ENCODE results near the gene TMEM254. TPM values are rescaled to one million over a fixed set of nuclear protein-coding genes. Genes with fewer than 3 reads are reported as not detected.
"Not testable (repeated sequence)": the region's sequence is repeated elsewhere in the genome, so short reads cannot be mapped to it uniquely, and the experiment has no call there.

TMEM254 gene, protein sequence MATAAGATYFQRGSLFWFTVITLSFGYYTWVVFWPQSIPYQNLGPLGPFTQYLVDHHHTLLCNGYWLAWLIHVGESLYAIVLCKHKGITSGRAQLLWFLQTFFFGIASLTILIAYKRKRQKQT
- 6.1 TPM for total RNA-seq

DNA sequence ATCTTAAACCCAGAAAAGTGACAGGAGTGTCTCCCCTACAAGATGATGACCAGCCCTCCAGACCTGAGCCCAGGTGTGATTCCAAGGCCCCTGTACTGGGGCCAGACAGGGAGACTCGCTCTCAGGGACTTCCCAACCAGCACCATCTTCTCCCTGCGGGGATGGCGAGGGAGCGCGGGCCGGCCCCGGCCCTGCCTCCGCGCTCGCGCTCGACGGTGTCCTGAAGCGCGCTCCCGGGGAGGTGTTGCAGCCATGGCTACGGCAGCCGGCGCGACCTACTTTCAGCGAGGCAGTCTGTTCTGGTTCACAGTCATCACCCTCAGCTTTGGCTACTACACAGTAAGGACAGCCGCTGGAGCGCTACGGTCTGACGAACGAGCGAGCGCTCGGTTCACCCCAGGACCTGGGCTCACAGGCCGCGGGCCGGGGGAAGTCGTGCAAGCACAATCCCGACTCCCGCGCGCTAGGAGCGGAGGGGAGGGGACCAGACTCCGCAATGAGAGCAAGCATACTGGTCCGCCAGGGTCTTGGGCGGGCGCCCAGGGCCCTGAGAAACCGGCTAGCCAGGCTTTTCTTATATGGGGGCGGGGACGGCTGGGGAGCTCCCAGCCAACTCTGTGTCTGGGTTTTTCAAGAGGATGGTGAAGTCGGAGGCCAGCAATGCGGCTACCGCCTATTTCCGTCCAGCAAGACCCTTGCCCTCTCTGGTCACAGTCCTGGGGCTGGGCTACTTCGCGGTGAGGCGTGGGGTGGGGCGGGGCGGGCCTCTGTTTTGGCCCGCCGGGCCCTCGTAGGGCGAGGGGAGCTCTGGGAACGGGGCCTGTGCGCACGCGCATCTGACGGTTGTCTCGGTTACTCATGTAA is at the start of gene TMEM254:
Gene TMEM254 (plus strand): TSS at position 218 of the 864 bp plus-strand sequence. CDS start 35 bp downstream, at position 253.
- FAIRE-seq = no peak
- DNase-seq (ENCODE audit: low spot score in 2 of 2) = peak; percentile 81 to 82

GRCh38 chr10:80029205-80029604 is 49.3 kb upstream of the TMEM254 start:
- FAIRE-seq; DNase-seq (ENCODE audit: low spot score in 2 of 2): not testable (repeated sequence)

DNA sequence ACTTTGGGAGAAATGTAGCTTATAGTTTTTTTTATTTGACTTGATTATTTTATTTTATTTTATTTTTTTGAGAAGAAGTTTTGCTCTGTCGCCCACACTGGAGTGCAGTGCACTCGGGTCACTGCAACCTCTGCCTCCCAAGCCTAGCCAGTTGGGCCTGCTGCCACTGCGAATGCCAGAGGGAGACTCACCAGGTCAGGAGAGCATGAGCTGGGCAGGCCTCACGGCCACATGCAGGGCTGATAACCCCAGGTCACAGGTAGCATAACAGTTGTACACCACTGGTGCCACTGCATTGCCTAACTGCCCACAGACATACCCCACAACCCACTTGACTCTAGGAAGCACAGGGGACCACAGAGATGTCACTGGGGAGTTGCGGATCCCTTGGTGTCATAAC is 48.6 kb upstream of the TMEM254 start:
- DNase-seq (ENCODE audit: low spot score in 2 of 2); FAIRE-seq: not testable (repeated sequence)

DNA sequence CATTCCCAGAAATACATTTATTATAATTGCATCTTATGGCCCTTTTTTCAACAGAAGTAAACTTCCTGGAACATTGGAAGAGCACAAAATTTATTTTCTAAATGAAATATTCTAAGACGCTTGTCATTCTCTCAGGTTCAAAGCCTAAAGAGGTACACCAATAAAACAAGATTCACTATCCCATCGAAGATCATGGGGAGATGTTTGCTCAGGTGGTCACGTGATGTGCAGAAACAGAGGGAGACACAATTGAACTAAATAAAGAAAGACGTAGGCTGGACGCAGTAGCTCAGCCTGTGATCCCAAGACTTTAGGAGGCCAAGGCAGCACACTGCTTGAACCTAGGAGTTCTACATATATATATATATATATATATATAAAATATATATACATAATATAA is 46.0 kb upstream of the TMEM254 start:
- no peak for FAIRE-seq
- DNase-seq (ENCODE audit: low spot score in 2 of 2) = no peak

DNA sequence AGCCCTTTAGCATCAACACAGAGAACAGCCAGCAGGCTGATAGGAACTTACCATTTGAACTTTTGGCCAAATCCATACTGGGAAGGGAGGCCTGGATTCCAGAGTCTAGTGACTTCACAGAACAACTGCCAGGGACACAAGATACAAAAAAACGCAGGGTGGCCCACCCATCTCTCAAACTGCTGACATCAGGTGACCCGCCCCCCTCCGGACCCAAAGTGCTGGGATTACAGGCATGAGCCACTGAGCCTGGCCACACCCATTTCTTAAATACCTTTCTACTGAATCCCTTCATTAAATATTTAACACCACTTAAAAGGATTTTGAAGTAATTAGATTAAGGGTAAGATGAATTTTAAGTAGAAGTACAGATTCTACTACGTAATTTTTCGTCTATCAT is 43.7 kb upstream of the TMEM254 start:
- FAIRE-seq; DNase-seq (ENCODE audit: low spot score in 2 of 2): not testable (repeated sequence)

- not testable (repeated sequence) for FAIRE-seq; DNase-seq (ENCODE audit: low spot score in 2 of 2)
Measured at GRCh38 chr10:80035430-80035829, 43.0 kb upstream of the TMEM254 start.

GRCh38 chr10:80036921-80037500 is 41.5 kb upstream of the TMEM254 start:
- FAIRE-seq; DNase-seq (ENCODE audit: low spot score in 2 of 2): not testable (repeated sequence)

DNA sequence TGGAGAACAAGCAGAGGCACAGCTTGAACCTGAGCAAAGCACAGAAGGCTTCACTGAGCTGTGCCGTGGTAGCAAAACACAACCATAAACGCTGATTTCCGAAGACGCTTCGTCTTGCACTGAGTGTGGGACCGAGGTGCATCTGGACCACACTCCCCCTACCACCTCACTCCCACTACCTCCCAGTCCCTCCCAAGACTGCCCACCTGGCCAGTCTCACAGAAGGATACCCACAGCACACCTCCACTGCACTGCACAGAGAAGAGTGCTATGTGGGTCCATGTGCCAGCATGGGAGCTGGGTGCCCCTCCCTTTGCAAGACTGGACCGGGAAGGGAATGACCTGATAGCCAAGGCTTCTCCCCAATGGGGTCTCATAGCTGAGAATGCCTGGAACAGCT is 40.2 kb upstream of the TMEM254 start:
- DNase-seq (ENCODE audit: low spot score in 2 of 2); FAIRE-seq: not testable (repeated sequence)

GRCh38 chr10:80041162-80041561 is 37.3 kb upstream of the TMEM254 start:
- no peak for DNase-seq (ENCODE audit: low spot score in 2 of 2)
- no peak for FAIRE-seq

DNA sequence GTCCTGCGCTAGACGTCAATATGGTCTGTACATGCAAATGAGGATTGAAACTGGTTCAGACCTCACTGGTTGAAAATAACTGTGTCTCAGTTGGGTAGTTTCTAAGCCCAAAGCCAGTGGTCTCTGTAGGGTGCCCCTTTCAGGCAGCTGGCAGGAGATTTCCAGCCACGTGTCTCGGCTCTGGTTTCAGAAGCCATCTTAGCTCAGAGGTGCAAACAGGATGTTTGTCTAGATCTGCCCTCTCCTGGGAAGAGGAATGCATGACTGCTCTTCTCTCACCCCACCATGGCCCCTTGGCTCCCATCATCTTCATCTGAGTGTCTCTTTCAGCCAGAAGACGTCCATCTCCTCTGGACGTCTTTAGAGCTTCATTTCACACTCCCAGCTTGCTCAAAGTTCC is 33.5 kb upstream of the TMEM254 start:
- not testable (repeated sequence) for DNase-seq (ENCODE audit: low spot score in 2 of 2); FAIRE-seq

- FAIRE-seq (no peak), DNase-seq (ENCODE audit: low spot score in 2 of 2) (peak; percentile 22 to 42)
Measured at GRCh38 chr10:80046629-80047441, 31.6 kb upstream of the TMEM254 start.

- no peak for DNase-seq (ENCODE audit: low spot score in 2 of 2)
- FAIRE-seq = no peak
Measured at GRCh38 chr10:80050752-80051151, 27.7 kb upstream of the TMEM254 start.

- DNase-seq (ENCODE audit: low spot score in 2 of 2) = no peak
- FAIRE-seq = no peak
Measured at GRCh38 chr10:80051993-80052392, 26.5 kb upstream of the TMEM254 start.

DNA sequence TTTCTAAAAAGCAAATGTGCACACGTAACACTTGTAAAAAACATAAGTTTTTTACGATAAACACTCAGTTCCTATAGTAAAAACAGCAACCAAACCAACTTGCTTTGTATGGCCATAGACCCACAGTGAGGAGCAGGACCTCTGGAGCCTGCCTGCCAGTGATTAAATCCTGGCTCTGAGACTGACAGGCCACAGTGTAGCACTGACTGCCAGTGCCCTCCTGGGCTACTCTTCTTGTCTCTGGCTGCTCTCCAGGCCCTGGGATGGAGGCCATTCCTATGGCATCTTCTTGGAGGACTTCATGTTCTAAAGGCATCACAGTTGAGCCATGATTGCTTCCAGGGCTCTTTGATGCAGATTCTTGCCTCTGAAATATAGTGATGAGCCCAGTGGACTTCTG is 22.7 kb upstream of the TMEM254 start:
- DNase-seq (ENCODE audit: low spot score in 2 of 2) (no peak), FAIRE-seq (no peak)

- FAIRE-seq (no peak), DNase-seq (ENCODE audit: low spot score in 2 of 2) (no peak)
Measured at GRCh38 chr10:80057171-80057570, 21.3 kb upstream of the TMEM254 start.

- DNase-seq (ENCODE audit: low spot score in 2 of 2) (no peak), FAIRE-seq (no peak)
Measured at GRCh38 chr10:80064120-80064886, 14.2 kb upstream of the TMEM254 start.

DNA sequence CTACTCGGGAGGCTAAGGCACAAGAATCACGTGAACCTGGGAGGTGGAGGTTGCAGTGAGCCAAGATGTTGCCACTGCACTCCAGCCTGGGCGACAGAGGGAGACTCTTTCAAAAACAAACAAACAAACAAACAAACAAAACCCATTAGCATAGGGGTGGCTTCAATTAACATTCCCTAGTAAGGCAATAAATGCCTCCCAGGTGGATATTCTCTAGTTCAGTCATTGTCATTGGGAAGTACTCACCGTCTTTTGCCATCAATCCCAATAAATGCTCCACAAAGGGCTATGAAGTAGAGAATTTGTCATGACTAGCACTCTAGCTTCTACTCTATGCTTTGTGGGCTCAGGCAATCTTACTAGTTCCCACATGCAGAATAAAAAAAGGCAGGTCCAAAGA is 11.7 kb upstream of the TMEM254 start:
- DNase-seq (ENCODE audit: low spot score in 2 of 2) (no peak), FAIRE-seq (no peak)

DNA sequence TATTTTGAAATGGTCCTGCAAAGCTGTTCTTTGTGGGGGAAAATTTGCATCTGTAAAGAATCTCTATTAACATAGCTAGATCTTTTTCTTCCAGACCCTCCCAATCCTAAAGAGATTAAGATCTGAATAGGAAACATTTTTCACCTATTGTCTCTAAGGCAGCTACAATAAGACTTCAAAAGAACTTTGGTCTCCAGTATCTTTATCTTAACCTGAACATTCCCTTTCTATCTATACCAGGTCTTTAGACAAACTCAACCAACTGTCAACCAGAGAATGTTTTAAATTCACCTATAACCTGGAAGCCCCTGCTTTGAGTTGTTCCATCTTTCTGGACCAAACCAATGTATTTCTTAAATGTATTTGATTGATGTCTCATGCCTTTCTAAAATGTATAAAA is 10.6 kb upstream of the TMEM254 start:
- not testable (repeated sequence) for FAIRE-seq; DNase-seq (ENCODE audit: low spot score in 2 of 2)

DNA sequence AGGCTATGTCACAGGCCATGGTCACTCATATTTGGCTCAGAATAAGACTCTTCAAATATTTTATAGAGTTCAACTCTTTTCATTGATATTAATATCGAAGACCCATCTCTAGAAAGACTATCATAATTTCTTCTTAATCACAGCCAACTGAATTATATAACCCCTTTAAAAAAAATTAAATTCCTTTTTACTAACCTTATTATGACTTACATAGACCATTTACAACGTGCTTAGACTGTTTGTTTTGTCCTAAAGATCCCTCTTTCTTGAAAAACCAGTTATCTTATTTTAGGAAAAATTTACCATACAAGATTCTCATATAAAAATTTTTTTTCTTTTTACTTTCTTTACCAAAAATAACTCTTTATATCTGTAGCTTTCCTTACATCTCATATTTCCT is 10.2 kb upstream of the TMEM254 start:
- DNase-seq (ENCODE audit: low spot score in 2 of 2) (no peak), FAIRE-seq (peak; percentile 23)

DNA sequence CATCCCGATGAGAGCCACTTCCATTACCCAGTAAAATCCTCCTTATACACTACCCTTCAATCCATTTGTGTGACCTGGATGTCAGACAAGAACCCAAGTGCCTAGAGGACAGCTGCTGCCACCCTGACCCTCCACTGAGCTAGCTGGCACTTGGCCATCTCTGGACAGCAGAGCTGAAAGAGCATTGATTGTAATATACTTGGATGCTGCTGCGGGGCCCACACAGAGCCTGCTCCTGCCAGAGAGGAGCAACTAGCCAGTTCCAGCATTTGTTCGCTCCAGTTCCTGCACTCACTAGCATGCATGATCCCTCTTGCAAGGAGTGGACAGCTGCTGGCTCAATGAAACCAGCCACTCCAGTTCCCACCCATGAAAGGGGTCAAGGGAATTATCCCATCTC is 8.4 kb upstream of the TMEM254 start:
- FAIRE-seq (no peak), DNase-seq (ENCODE audit: low spot score in 2 of 2) (peak in 1 of 2 donors; percentile 38)

Data from frontal cortex (tissue), 4 donors.